ENCODE measurements around the gene ARHGAP30.
"Not testable (repeated sequence)": the region's sequence is repeated elsewhere in the genome, so short reads cannot be mapped to it uniquely, and the experiment has no call there.

ARHGAP30 gene

GRCh38 chr1:161018631-161018930, 51.1 kb downstream of the ARHGAP30 start:
- no peak for DNase-seq (ENCODE audit: low read depth in 2 of 2, low spot score in 1 of 2)

- no peak for DNase-seq (ENCODE audit: low read depth in 2 of 2, low spot score in 1 of 2)
Measured at GRCh38 chr1:161017756-161018630, 51.7 kb downstream of the ARHGAP30 start.

GRCh38 chr1:161017181-161017580, 52.5 kb downstream of the ARHGAP30 start:
- DNase-seq (ENCODE audit: low read depth in 2 of 2, low spot score in 1 of 2), result not testable (repeated sequence)

GRCh38 chr1:161016683-161017082, 53.0 kb downstream of the ARHGAP30 start:
- not testable (repeated sequence) for DNase-seq (ENCODE audit: low read depth in 2 of 2, low spot score in 1 of 2)

GRCh38 chr1:161013488-161014230, 56.0 kb downstream of the ARHGAP30 start:
- peak; percentile 32 to 42 for DNase-seq (ENCODE audit: low read depth in 2 of 2, low spot score in 1 of 2)

GRCh38 chr1:161013131-161013487, 56.6 kb downstream of the ARHGAP30 start:
- DNase-seq (ENCODE audit: low read depth in 2 of 2, low spot score in 1 of 2), result no peak

- no peak for DNase-seq (ENCODE audit: low read depth in 2 of 2, low spot score in 1 of 2)
Measured at GRCh38 chr1:161012420-161012819, 57.3 kb downstream of the ARHGAP30 start.

GRCh38 chr1:161009602-161010211, 60.0 kb downstream of the ARHGAP30 start:
- DNase-seq (ENCODE audit: low read depth in 2 of 2, low spot score in 1 of 2), result no peak

- DNase-seq (ENCODE audit: low read depth in 2 of 2, low spot score in 1 of 2), result no peak
Measured at GRCh38 chr1:161008869-161009510, 60.7 kb downstream of the ARHGAP30 start.

GRCh38 chr1:161007369-161007768, 62.3 kb downstream of the ARHGAP30 start:
- no peak for DNase-seq (ENCODE audit: low read depth in 2 of 2, low spot score in 1 of 2)

- DNase-seq (ENCODE audit: low read depth in 2 of 2, low spot score in 1 of 2), result no peak
Measured at GRCh38 chr1:161006563-161006962, 63.1 kb downstream of the ARHGAP30 start.

GRCh38 chr1:161001525-161001924, 68.2 kb downstream of the ARHGAP30 start:
- no peak for DNase-seq (ENCODE audit: low read depth in 2 of 2, low spot score in 1 of 2)

- no peak for DNase-seq (ENCODE audit: low read depth in 2 of 2, low spot score in 1 of 2)
Measured at GRCh38 chr1:161000736-161001480, 68.8 kb downstream of the ARHGAP30 start.

GRCh38 chr1:160999376-160999775, 70.3 kb downstream of the ARHGAP30 start:
- DNase-seq (ENCODE audit: low read depth in 2 of 2, low spot score in 1 of 2), result no peak

- DNase-seq (ENCODE audit: low read depth in 2 of 2, low spot score in 1 of 2), result peak in 1 of 2 donors; percentile 25
Measured at GRCh38 chr1:160997323-160998038, 72.2 kb downstream of the ARHGAP30 start.

Data from stimulated activated CD8-positive, alpha-beta memory T cell treated with anti-CD3 and anti-CD28 coated beads, Interleukin-4, amount 100 ng/mL, for 1 hour (primary cell).